ENCODE measurements around the gene HELQ.
A peak's percentile ranks its signal among the peaks of the same experiment; 100 is the strongest.

Gene HELQ, protein sequence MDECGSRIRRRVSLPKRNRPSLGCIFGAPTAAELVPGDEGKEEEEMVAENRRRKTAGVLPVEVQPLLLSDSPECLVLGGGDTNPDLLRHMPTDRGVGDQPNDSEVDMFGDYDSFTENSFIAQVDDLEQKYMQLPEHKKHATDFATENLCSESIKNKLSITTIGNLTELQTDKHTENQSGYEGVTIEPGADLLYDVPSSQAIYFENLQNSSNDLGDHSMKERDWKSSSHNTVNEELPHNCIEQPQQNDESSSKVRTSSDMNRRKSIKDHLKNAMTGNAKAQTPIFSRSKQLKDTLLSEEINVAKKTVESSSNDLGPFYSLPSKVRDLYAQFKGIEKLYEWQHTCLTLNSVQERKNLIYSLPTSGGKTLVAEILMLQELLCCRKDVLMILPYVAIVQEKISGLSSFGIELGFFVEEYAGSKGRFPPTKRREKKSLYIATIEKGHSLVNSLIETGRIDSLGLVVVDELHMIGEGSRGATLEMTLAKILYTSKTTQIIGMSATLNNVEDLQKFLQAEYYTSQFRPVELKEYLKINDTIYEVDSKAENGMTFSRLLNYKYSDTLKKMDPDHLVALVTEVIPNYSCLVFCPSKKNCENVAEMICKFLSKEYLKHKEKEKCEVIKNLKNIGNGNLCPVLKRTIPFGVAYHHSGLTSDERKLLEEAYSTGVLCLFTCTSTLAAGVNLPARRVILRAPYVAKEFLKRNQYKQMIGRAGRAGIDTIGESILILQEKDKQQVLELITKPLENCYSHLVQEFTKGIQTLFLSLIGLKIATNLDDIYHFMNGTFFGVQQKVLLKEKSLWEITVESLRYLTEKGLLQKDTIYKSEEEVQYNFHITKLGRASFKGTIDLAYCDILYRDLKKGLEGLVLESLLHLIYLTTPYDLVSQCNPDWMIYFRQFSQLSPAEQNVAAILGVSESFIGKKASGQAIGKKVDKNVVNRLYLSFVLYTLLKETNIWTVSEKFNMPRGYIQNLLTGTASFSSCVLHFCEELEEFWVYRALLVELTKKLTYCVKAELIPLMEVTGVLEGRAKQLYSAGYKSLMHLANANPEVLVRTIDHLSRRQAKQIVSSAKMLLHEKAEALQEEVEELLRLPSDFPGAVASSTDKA

DNA sequence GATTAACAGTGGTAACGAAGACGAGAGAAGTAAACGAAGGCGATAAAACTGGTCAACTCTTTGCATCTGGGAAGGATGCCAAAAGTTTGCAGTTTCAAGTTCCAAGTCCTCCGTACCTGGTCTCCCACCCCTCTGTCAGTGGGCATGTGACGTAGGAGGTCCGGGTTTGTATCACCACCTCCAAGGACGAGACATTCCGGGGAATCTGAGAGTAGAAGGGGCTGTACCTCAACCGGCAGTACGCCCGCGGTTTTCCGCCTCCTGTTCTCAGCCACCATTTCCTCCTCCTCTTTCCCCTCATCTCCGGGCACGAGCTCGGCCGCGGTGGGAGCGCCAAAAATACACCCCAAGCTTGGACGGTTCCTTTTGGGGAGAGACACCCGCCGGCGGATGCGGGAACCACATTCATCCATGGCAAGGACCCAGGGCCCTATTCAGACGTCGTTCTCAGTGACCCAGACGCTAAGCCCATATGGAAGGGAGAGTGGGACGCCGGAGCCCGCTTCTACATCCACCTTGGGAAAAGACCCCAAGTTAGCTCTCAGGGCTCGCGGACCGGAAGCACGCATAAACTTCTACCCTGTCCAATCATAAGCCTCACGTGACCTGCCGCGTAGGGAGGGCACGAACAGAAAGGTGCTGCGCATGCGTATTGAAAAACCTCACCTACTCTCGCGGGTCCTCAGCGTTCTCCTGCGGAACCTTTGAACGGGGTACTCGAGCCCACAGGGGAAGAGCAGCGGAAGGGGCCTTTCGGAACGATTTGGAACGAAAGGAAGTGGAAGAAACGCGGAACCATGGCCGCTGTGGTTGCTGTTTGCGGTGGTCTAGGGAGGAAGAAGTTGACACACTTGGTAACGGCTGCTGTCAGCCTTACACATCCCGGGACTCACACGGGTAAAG lies at the start of gene HELQ, which contains the start of gene MRPS18C:
HELQ (minus strand) TSS at position 543 of the 903 bp plus-strand sequence; CDS start at position 413, 130 bp downstream.
MRPS18C (plus strand) TSS at position 778 of the 903 bp plus-strand sequence; CDS start at position 798, 20 bp downstream.
- Histone ChIP-seq H3K9me3 (ENCODE audit: control insufficient read depth, insufficient read depth, low read length) (no peaks in the 10 kb centered on the region), H3K27me3 (ENCODE audit: control insufficient read depth, low read length) (no peaks in the 10 kb centered on the region), H4K20me1 (ENCODE audit: control insufficient read depth, insufficient read depth, low read depth, low read length) (no peaks in the 10 kb centered on the region), H3K4me1 (ENCODE audit: control insufficient read depth, low read length) (peaks cover 38% of the 10 kb centered on the region), H3K36me3 (ENCODE audit: control insufficient read depth, low read length) (peaks cover 82% of the 10 kb centered on the region), H3F3A (ENCODE audit: control insufficient read depth, insufficient read depth) (peaks cover 2% of the 10 kb centered on the region; the same call in 1 of the 2 replicates), H3K4me3 (ENCODE audit: low read length) (peak within 1 kb of the TSS; percentile 90), H3K9me2 (replicated peaks; ENCODE audit: control insufficient read depth, low read length) (no peaks in the 10 kb centered on the region), H3K79me2 (ENCODE audit: control insufficient read depth, low read length) (peaks cover 82% of the 10 kb centered on the region), H3K27ac (ENCODE audit: low read depth, low read length) (peak within 1 kb of the TSS; percentile 76), H3K4me2 (ENCODE audit: low read length) (peak within 1 kb of the TSS; percentile 75)
- no peak for TF ChIP-seq EZH2phosphoT487 (IDR thresholded peaks at IDR 0.05; ENCODE audit: borderline replicate concordance, low read length)
- TF ChIP-seq, protein P1, sequence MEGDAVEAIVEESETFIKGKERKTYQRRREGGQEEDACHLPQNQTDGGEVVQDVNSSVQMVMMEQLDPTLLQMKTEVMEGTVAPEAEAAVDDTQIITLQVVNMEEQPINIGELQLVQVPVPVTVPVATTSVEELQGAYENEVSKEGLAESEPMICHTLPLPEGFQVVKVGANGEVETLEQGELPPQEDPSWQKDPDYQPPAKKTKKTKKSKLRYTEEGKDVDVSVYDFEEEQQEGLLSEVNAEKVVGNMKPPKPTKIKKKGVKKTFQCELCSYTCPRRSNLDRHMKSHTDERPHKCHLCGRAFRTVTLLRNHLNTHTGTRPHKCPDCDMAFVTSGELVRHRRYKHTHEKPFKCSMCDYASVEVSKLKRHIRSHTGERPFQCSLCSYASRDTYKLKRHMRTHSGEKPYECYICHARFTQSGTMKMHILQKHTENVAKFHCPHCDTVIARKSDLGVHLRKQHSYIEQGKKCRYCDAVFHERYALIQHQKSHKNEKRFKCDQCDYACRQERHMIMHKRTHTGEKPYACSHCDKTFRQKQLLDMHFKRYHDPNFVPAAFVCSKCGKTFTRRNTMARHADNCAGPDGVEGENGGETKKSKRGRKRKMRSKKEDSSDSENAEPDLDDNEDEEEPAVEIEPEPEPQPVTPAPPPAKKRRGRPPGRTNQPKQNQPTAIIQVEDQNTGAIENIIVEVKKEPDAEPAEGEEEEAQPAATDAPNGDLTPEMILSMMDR (IDR thresholded peaks at IDR 0.05; ENCODE audit: low read depth, low read length, poor library complexity, severe bottlenecking) = peak; percentile 6

DNA sequence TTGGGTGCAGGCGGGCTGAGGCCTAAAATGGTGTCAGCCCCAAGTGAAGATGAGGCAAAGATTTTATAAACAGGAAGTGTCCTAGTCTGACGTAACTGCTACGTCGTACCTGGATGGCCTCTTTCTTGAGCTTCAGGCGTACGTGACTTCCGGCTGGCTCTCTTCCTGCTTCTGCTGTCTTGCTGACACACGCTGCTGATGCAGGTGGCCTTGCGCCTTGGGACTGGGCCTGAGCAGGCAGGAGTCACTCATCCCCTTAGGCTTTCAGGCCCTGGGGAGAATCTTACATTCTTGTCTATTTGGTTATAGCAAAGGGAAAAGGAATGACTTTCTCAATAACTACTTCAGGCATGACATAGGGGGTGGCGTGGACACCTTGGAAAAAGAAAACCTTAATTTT lies 49.4 kb upstream of the HELQ start:
- H3K27ac ChIP-seq (ENCODE audit: low read depth, low read length) = no peak overlapping the region
- no peaks in the 10 kb centered on the region for H3K9me3 ChIP-seq (ENCODE audit: control insufficient read depth, insufficient read depth, low read length)
- H3K79me2 ChIP-seq (ENCODE audit: control insufficient read depth, low read length) = no peaks in the 10 kb centered on the region
- no peaks in the 10 kb centered on the region for H3F3A ChIP-seq (ENCODE audit: control insufficient read depth, insufficient read depth)
- TF ChIP-seq, protein P1 (IDR thresholded peaks at IDR 0.05; ENCODE audit: low read depth, low read length, poor library complexity, severe bottlenecking) = no peak
- no peak for TF ChIP-seq EZH2phosphoT487 (IDR thresholded peaks at IDR 0.05; ENCODE audit: borderline replicate concordance, low read length)
- H3K9me2 ChIP-seq (replicated peaks; ENCODE audit: control insufficient read depth, low read length) = no peaks in the 10 kb centered on the region
- H3K36me3 ChIP-seq (ENCODE audit: control insufficient read depth, low read length) = no peaks in the 10 kb centered on the region
- H4K20me1 ChIP-seq (ENCODE audit: control insufficient read depth, insufficient read depth, low read depth, low read length) = no peaks in the 10 kb centered on the region
- no peak overlapping the region for H3K4me3 ChIP-seq (ENCODE audit: low read length)
- H3K4me1 ChIP-seq (ENCODE audit: control insufficient read depth, low read length) = peaks cover 8% of the 10 kb centered on the region; the same call in 1 of the 2 replicates
- H3K4me2 ChIP-seq (ENCODE audit: low read length) = no peak overlapping the region
- no peaks in the 10 kb centered on the region for H3K27me3 ChIP-seq (ENCODE audit: control insufficient read depth, low read length)

DNA sequence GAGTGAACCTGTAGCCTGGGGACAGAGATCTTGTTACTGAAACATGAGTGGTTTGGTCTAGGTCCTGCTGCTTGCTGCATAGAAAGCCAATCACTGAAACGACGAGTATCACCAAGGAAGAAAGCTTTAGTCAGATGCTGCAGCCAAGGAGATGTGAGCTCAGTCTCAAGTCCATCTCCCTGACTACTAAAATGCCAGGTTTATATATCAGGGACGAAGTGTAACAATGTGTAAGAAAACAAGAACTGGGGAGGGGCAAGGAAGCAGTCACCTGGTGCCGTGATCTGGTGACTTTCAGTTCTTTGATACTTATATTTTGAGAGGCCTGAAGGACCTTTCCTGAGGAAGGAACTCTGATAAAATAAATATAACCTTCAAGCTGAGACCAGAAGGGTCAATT lies 48.9 kb upstream of the HELQ start:
- no peaks in the 10 kb centered on the region for H3K27me3 ChIP-seq (ENCODE audit: control insufficient read depth, low read length)
- no peaks in the 10 kb centered on the region for H4K20me1 ChIP-seq (ENCODE audit: control insufficient read depth, insufficient read depth, low read depth, low read length)
- peaks cover 8% of the 10 kb centered on the region; the same call in 1 of the 2 replicates for H3K4me1 ChIP-seq (ENCODE audit: control insufficient read depth, low read length)
- H3K9me3 ChIP-seq (ENCODE audit: control insufficient read depth, insufficient read depth, low read length) = no peaks in the 10 kb centered on the region
- H3K79me2 ChIP-seq (ENCODE audit: control insufficient read depth, low read length) = no peaks in the 10 kb centered on the region
- no peak for TF ChIP-seq EZH2phosphoT487 (IDR thresholded peaks at IDR 0.05; ENCODE audit: borderline replicate concordance, low read length)
- TF ChIP-seq, protein P1 (IDR thresholded peaks at IDR 0.05; ENCODE audit: low read depth, low read length, poor library complexity, severe bottlenecking) = no peak
- no peaks in the 10 kb centered on the region for H3K36me3 ChIP-seq (ENCODE audit: control insufficient read depth, low read length)
- H3K4me3 ChIP-seq (ENCODE audit: low read length) = no peak overlapping the region
- no peak overlapping the region for H3K4me2 ChIP-seq (ENCODE audit: low read length)
- no peak overlapping the region for H3K27ac ChIP-seq (ENCODE audit: low read depth, low read length)
- no peaks in the 10 kb centered on the region for H3F3A ChIP-seq (ENCODE audit: control insufficient read depth, insufficient read depth)
- H3K9me2 ChIP-seq (replicated peaks; ENCODE audit: control insufficient read depth, low read length) = no peaks in the 10 kb centered on the region
